ENCODE results near the gene CAMK2B.

CAMK2B gene

GRCh38 chr7:44213206-44213876 is 112.1 kb downstream of the CAMK2B start:
- DNase-seq (ENCODE audit: low spot score) = peak; percentile 24
- in situ Hi-C loops (cut with MboI; ENCODE audit: low pct_unique_long_range_greater_than_20kb, low sequenced_read_pairs, unreplicated experiment) = no loop called here
- TF ChIP-seq CTCF (IDR thresholded peaks at IDR 0.05; ENCODE audit: extremely low read depth, insufficient read depth, missing control alignments) = no peak

GRCh38 chr7:44212581-44213184 is 112.7 kb downstream of the CAMK2B start:
- TF ChIP-seq CTCF (IDR thresholded peaks at IDR 0.05; ENCODE audit: extremely low read depth, insufficient read depth, missing control alignments) = no peak
- in situ Hi-C loops (cut with MboI; ENCODE audit: low pct_unique_long_range_greater_than_20kb, low sequenced_read_pairs, unreplicated experiment) = no loop called here
- DNase-seq (ENCODE audit: low spot score) = no peak

GRCh38 chr7:44212018-44212417 is 113.4 kb downstream of the CAMK2B start:
- TF ChIP-seq CTCF (IDR thresholded peaks at IDR 0.05; ENCODE audit: extremely low read depth, insufficient read depth, missing control alignments) = no peak
- in situ Hi-C loops (cut with MboI; ENCODE audit: low pct_unique_long_range_greater_than_20kb, low sequenced_read_pairs, unreplicated experiment) = no loop called here
- DNase-seq (ENCODE audit: low spot score) = no peak

DNA sequence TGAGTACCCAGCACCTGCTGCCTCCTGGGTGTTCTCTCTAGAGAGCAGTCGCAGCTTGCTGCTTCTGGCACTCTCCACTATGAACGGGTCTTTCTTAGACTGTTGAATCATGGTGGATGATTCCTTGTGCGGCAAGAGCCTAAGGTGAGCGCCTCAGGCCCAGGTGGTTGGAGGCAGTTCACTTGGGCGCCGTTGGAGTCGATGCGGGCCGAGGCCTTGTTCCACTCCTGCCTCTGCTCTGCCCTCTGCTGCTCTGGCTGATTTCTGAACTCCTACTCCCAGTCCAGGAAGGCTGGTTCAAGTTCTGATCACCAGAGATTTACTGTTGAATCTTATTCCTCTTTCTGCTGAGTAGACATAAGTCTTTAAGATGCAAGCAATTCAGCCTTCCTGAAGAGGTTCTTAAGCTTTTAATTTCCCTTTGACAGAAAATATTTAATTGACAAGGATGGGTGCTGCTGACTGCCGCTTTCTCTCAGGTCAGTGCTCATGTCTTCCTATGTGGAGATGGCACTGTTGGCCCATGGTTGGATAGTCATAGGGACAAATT is 114.2 kb downstream of the CAMK2B start:
- no peak for DNase-seq (ENCODE audit: low spot score)
- in situ Hi-C loops (cut with MboI; ENCODE audit: low pct_unique_long_range_greater_than_20kb, low sequenced_read_pairs, unreplicated experiment) = no loop called here
- TF ChIP-seq CTCF (IDR thresholded peaks at IDR 0.05; ENCODE audit: extremely low read depth, insufficient read depth, missing control alignments) = no peak

- in situ Hi-C loops (cut with MboI; ENCODE audit: low pct_unique_long_range_greater_than_20kb, low sequenced_read_pairs, unreplicated experiment) = no loop called here
Observed at GRCh38 chr7:44210107-44210506, 115.3 kb downstream of the CAMK2B start.

GRCh38 chr7:44208085-44208484 is 117.3 kb downstream of the CAMK2B start:
- DNase-seq (ENCODE audit: low spot score) = no peak
- TF ChIP-seq CTCF (IDR thresholded peaks at IDR 0.05; ENCODE audit: extremely low read depth, insufficient read depth, missing control alignments) = no peak
- in situ Hi-C loops (cut with MboI; ENCODE audit: low pct_unique_long_range_greater_than_20kb, low sequenced_read_pairs, unreplicated experiment) = no loop called here

More at GRCh38 chr7:44210107-44210506, 115.3 kb downstream of the CAMK2B start:
- TF ChIP-seq CTCF (IDR thresholded peaks at IDR 0.05; ENCODE audit: extremely low read depth, insufficient read depth, missing control alignments) = no peak
- no peak for DNase-seq (ENCODE audit: low spot score)

Data from GM13977 (cell line).